GM08714 (cell line): ENCODE results near the gene KAZALD1.

Experiments
- H3K4me3 ChIP-seq: fragments of 200-500 bp; sonication (Bioruptor generic); 2 replicates; pipeline ENCODE4 v1.5.1; 2014; ENCODE audit warnings: mild to moderate bottlenecking, low read length, inconsistent platforms
- ZNF274 ChIP-seq: IDR thresholded peaks from 2 replicates; pipeline ENCODE4 v1.6.1; 2012; ENCODE audit warnings: mild to moderate bottlenecking, low read depth, low read length

Gene KAZALD1, protein sequence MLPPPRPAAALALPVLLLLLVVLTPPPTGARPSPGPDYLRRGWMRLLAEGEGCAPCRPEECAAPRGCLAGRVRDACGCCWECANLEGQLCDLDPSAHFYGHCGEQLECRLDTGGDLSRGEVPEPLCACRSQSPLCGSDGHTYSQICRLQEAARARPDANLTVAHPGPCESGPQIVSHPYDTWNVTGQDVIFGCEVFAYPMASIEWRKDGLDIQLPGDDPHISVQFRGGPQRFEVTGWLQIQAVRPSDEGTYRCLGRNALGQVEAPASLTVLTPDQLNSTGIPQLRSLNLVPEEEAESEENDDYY

GRCh38 chr10:101061624-101062231 is at the start of gene KAZALD1:
Gene KAZALD1 (plus strand): TSS chr10:101061989. CDS start chr10:101062593, 604 bp downstream.
- peak within 1 kb of the TSS; percentile 95 for H3K4me3 ChIP-seq
- TF ChIP-seq ZNF274, result no peak

GRCh38 chr10:101012525-101013364 is 49.0 kb upstream of the KAZALD1 start:
- H3K4me3 ChIP-seq, result no peak overlapping the region
- no peak for TF ChIP-seq ZNF274

GRCh38 chr10:101013365-101013825 is 48.4 kb upstream of the KAZALD1 start:
- no peak overlapping the region for H3K4me3 ChIP-seq
- no peak for TF ChIP-seq ZNF274

DNA sequence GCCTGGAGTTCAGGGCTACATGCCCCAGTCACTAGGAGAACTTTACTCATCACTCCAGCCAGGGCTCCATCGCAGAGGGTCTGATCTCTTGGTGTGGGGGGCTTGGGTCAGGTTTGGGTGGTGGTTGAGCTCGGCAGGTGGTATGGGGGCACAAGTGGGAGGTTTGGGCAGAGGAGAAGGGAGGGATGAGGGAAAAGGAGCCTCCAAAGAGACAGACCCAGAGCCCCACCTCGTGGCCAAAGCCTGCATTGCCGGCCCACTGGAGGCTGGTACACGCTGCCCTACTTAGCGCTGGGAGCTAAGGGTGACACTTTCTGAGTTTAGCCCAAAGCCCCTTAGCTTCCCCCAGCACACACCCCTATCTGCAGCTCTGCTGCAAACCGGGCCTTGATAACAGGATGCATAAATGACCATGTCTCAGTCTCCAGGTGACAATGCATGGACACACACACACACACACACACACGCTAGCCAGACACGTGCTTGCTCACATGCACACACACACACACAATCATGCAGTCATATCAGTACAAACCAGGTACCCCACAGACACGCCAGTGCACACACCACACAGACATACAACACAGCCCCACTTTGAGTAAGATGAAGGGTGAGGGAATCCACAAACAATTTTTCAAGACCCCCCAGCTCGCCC is 47.4 kb upstream of the KAZALD1 start:
- no peak overlapping the region for H3K4me3 ChIP-seq

GRCh38 chr10:101014966-101015581 is 46.7 kb upstream of the KAZALD1 start:
- H3K4me3 ChIP-seq, result no peak overlapping the region
- no peak for TF ChIP-seq ZNF274

More for the DNA sequence above, 47.4 kb upstream of the KAZALD1 start:
- no peak for TF ChIP-seq ZNF274

DNA sequence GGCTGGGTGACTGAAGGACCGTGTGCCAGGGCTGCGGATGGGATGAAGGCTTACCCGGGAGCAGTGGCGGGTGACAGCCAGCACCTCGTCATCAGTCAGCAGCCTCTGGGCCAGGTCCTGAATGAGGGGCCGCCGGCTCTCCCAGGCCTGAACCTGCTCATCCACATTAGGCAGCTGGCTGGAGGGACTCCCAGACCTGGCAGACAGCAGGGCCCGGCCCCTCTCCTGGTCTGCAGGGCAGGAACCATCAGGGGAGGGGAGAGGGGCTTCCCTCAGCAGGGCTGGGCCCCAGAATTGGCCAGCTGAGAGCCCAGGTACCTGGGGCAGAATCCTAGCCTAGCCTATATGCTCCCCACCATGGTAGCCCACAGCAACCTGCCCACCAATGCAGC is 46.2 kb upstream of the KAZALD1 start:
- no peak overlapping the region for H3K4me3 ChIP-seq
- TF ChIP-seq ZNF274, result no peak

- no peak for TF ChIP-seq ZNF274
- H3K4me3 ChIP-seq, result no peak overlapping the region
Observed at GRCh38 chr10:101016814-101017213, 45.0 kb upstream of the KAZALD1 start.

DNA sequence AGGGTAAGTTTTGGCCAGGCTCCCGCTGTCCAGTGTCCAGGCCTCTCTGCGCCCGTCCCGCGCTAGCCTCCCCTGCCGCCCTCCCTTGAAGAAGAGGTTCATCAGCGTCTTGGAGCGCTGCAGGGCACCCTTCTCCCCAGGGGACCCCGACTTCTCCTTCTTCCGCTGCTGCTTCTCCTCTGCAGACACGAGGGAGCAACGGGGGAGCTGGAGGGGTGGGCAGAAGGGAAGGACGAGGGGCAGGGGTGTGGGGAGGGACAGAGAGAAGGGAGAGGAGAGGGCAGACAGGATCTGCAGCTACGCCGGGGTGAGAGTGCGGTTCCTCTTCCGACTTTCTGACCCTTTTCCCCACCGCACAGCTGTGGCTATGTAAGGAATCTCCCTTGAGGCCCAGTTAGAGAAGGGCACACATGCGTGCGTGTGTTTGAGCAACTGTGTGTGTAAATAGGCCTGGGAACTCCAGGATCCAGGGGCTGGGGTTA is 43.6 kb upstream of the KAZALD1 start:
- H3K4me3 ChIP-seq, result no peak overlapping the region
- no peak for TF ChIP-seq ZNF274

GRCh38 chr10:101018600-101019439 is 43.0 kb upstream of the KAZALD1 start:
- H3K4me3 ChIP-seq, result no peak overlapping the region
- no peak for TF ChIP-seq ZNF274

GRCh38 chr10:101019440-101019703 is 42.4 kb upstream of the KAZALD1 start:
- no peak for TF ChIP-seq ZNF274
- no peak overlapping the region for H3K4me3 ChIP-seq

DNA sequence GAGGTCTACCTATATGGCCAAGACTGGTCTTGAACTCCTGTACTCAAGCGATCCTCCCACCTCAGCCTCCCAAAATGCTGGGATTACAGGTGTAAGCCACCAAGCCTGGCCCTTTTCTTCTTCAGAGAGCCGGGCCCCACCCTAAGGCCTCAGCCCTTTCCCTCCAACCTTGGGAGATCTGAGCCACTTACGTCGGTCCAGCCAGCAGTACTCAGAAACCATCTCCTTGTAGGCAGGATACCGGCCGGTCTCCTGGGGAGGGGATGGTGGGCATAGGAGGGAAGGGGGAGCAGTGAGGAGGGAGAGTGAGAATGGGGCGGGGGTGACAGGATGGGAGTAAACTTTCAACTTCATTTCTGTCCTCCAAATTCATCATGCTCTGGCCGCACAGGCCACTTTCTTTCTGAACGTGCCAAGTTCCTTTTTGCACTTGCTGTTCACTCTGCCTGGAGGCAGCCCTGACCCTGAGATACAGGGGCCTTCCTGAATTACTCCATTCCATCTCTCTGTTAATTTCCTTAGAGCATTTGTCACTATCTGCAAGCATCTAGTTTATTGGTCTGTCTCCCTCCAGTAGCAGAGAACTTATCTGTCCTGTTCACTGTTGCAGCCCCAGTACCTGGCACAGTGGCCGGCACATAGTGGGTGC is 41.2 kb upstream of the KAZALD1 start:
- H3K4me3 ChIP-seq, result no peak overlapping the region
- TF ChIP-seq ZNF274, result no peak

DNA sequence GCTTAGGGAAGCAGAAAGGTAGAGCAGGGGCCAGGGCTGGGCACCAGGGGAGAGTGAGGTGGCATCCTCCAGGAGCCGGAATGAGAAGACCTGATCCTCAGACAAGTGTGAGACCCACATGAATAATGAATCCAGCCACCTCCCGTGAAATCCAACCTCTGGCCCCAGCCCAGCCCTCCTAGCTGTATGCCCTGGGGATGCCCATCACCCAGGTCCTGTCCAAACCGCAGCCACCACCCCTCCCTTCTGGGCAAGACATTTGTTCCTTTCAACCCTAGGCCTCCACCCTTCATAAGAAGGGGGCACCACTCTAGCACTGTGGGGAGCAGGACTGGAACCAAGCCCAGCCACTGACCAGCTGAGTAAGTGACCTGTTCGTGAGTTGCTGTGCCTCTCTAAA is 40.5 kb upstream of the KAZALD1 start:
- no peak overlapping the region for H3K4me3 ChIP-seq
- no peak for TF ChIP-seq ZNF274
